Germinal center (tissue), 1 donor: ENCODE data around the gene HOXC4.

Experiments used
- DNase-seq: peaks from one replicate; pipeline ENCODE4 v3.0.0; 2012; ENCODE audit warnings: mixed read lengths, low spot score

Gene HOXC4

DNA sequence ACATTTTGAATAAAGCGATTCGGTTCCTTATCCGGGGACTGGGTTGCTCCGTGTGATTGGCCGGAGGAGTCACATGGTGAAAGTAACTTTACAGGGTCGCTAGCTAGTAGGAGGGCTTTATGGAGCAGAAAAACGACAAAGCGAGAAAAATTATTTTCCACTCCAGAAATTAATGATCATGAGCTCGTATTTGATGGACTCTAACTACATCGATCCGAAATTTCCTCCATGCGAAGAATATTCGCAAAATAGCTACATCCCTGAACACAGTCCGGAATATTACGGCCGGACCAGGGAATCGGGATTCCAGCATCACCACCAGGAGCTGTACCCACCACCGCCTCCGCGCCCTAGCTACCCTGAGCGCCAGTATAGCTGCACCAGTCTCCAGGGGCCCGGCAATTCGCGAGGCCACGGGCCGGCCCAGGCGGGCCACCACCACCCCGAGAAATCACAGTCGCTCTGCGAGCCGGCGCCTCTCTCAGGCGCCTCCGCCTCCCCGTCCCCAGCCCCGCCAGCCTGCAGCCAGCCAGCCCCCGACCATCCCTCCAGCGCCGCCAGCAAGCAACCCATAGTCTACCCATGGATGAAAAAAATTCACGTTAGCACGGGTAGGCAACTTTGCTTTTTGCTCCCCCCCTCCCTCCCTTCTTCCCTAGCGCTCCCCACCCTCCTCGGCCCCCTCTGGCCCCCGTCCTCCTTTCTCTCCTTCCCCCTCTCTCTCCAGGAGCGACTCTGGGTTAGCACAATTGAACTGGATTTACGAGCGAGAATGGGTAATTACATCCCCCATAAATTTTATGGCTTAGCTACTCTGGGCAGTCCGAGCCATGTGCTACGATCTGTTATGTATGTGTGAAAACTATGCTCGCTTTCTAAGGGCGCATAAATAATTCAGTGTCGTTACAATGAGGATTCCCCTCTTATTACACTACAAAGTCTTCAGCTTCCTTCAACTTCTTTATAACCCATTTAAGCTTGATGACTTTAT is at the start of gene HOXC4:
HOXC4 (plus strand) TSS at position 85 of the 991 bp plus-strand sequence; CDS start at position 173, 88 bp downstream.
- DNase-seq = peak; percentile 81

DNA sequence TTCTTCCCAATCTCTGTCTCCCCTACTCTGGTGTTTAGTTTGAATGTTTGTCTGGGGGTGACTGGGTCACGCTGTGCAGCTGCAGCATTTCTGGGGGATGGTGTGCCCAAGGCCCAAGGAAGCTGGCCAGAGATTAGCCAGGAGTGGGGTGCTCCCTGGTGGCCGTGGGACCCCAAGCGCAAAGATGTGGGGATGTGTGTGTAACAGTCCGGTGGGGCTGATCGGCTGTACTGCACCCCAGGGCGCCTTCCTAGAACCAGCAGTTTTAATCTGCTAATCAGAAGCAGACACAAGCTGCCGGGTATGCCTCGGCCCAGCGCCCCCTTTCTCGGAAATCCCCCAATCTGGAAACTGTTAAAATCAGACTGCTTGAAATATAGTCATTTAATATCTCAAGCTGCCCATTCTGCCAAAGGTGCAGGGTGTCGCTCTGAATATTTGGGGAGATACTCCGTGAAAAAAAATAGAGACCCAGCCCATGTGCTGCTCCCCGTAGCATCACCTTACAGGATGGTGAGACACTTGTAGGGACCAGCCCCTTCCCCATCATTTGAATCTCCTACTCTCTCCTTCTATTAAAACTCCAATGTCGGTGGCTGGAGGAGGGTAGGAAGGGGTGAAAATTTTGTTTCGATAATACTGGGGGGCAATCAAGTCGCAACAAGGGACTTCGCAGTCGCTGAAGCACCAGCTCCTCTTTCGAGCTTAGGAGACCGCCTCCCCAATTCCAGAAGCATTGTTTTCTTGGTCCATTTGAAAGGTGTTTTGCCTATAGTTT is 49.4 kb upstream of the HOXC4 start:
- DNase-seq = no peak

DNA sequence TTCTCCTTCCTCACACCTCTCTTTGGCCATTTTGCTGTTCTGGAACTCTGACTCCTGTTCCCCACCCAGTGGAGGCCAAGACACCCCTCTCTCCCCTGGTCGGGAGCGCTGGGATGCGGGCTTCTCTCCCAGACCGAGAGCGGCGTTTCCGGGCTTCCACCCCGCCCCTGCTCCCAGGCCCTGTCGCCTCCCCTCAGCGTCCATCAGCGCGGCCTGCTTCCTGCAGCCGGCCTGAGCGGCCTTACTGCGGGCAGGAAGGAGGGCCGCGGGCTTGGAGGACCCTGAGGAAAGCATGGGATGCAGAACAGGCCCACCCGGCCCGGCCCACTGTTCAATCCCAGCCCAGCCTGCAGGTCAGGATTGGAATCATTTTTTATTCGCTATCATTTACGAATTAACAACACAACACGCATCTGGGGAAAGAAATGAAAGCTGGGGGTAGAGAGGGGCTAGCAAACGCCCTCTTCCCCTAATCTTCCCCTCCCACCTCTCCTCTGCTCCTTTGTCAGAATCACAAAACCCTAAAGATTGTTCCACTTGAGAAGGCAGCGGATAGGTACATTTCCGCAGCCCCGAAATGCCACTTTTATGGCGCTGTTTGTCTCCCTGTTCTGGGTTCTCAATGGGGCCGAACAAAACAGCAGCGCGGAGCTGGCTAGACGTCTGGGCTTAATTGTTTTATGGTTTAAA is 48.6 kb upstream of the HOXC4 start:
- no peak for DNase-seq

DNA sequence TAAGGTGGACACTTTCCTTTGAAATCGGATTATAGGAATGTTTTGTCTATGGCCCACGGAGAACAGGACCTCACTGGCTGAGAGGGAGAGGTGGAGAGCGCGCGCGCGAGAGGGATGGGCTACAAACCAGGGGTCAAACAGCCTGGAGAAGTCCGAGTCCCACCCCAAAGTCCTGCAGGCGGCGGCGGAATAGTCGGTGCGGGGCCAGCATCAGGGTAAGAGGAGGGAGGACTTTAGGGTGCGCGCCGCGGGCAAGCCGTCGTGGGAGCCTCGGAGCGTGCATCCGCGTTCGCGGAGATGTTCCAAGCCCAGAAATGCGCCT is 48.1 kb upstream of the HOXC4 start:
- no peak for DNase-seq

DNA sequence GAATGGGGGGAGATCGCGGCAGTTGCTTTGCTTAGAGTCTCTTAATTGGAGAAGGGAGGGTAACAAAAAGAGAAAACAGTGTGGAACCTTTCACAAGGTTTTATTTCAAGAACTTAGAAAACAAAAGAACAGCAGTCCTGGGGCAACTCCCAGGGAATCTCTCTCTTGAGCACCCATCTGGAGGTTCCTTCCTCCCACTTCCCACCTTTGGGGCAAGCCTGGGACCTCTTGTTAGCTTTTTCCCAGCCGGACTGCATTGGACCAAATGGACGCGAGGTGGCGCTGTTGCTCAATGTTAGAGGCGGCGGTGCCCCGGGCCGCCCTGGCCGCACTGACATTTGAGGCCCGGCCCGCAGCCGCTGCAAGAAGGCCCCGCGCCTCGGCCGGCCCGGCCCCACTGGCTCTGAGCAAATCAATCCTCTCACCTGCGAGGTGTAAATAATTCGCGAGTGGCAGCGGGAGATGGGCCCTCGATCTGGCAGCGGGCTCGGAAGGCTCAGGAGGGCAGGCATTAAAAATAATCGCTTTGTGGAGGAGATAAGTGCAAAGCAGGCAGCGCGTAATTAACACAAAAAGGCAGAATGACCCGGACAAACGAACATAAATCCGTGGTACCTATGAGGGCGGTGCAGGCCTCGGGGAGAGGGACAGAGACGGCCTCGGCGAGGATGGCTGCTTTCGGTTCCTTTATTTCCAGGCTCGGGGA is 47.6 kb upstream of the HOXC4 start:
- peak; percentile 86 for DNase-seq

DNA sequence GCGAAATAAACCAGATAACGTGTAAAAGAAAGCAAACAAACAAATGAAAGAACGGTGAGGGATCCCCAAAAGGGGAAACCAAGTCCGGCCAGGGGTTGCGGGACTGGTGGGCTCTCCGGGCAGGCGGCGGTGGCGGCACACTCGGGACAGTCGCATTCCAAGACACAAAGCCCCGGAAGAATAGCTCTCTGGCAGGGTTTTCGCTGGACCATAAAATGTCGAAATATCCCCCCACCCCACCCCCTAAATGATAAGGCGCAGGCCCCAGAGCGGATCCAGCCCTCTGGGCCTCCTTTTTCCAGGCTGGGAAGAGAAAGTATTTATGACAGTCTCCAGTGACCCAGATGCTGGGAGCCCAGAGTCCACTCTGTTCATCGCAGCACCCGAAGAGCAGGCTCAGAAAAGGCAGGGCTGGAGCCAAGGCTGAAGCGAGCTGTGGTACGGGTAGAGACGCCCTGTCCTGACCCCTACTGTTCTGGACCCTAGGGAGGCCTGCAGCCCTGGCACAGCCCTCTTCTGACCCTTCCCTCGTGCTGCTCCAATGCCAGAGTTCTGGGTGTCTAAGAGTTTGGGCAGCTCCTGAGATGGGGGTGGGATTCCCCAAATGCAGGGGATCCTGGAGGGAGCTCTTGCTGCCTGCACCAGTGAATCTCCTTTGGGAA is 46.9 kb upstream of the HOXC4 start:
- DNase-seq = no peak

DNA sequence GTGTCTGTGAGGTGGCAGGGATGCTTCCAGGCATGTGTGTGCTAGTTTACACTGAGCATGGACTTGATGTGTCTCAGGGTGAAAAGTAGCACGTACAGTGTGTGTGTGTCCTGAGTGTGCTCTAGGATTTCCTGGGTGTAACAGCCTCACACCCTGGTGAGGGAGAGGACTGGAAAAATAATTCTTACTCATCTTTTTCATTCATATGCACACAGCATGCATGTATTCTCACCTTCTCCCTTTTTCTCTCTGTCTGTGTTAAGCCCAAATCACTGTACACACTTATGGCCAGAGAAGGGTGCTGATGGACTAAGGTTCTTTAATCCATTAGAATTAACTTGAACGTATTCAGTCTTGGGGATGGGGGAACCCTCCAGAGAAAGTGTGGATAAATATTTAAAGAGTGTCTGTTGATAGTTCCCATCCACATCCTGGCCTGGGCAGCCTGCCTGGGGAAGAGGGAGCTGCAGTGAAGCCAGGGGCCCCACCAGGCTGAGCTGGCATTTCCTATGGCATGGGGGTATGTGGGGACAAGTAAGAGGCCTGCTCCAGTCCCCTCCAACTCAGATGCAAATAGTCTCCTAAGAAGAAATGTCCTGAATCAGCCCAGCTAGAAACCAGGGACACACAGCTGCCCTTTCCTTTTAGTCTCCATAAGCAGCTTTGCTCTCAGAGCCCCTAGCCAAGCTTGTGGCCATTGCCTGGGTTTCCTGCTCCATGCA is 45.9 kb upstream of the HOXC4 start:
- DNase-seq = no peak

DNA sequence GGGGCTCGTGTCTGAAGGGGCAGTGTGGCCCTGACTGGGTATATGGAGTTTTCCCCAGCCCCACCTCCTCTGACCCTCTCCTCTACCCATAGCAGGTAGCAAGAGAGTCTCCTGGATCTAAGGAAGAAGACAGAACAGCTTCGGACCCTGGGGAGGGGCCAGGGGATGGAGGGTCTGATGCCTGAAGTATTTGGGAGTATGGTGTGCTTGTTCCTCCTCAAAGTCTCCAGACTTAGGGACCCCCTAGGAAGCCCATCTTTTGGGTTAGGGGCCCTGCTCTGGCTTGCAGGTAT is 45.4 kb upstream of the HOXC4 start:
- DNase-seq = no peak

DNA sequence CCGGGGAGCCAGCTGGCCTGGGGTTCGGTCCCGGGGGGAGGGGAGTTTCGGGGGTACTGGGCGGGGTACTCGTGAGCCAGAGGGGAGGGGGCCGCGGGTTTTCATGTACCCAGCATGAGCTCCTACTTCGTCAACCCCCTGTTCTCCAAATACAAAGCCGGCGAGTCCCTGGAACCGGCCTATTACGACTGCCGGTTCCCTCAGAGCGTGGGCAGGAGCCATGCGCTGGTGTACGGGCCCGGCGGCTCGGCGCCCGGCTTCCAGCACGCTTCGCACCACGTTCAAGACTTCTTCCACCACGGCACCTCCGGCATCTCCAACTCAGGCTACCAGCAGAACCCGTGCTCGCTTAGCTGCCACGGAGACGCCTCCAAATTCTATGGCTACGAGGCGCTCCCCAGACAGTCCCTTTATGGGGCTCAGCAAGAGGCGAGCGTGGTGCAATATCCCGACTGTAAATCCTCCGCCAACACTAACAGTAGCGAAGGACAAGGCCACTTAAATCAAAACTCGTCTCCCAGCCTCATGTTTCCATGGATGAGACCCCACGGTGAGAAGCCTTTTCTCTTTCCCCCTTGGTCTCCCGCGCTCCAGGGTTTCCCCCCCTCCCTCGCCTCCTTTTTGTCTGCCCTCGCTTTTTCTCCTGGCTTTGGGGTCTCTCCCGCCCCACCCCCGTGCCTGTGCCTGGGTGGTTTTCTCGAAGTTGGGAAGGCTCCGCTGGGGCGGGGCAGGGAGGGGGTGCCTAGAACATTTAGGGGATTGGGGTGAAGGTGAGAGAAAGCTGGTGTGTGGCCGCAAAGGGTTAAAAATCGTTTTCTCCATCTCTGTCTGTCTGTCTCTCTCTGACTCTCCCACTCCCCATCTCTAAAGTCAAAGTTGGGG is 44.2 kb upstream of the HOXC4 start:
- no peak for DNase-seq

DNA sequence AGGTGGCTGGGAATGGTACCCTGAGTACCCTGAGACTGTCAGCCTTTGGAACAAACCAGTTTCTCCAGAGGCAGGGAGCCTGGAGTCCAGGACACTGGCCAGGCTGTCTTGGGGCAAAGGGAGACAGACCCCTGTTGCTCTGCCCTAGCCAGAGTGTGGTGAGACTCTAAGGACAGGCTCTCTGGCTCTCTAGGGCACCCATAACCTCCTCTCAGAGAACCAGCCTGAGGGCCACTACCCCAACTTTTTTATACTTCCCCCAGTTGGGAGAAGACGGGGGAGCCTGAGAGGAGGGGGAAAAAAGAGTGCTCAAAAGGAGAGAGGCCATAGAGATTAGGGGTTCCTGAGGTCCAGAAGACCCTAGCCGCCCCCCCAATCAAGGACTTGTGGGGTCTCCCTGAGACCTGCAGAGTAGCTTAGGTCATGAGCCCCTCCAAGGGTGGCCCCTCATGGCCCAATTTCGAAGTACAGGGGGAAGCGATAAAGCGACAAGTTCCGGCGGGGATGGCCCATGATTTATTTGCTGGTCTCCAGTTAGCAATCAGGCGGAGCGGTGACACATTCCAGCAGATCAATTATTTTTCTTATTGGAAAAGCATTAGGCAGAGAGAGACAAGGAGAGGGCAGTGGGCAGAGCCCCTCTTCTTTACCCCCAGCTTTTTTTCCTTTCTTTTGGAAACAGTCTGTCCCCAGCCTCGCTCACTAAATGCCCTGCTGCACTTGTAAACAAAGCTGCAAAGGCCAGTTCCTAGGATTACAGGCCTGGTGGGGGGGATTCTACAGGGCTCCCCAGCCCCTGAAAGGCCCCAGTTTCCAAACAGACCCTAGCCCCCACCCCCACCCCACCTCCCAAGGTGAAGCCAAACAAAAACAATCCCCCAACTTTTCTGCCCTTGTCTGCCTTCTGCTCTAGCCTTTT is 43.3 kb upstream of the HOXC4 start:
- DNase-seq = no peak

DNA sequence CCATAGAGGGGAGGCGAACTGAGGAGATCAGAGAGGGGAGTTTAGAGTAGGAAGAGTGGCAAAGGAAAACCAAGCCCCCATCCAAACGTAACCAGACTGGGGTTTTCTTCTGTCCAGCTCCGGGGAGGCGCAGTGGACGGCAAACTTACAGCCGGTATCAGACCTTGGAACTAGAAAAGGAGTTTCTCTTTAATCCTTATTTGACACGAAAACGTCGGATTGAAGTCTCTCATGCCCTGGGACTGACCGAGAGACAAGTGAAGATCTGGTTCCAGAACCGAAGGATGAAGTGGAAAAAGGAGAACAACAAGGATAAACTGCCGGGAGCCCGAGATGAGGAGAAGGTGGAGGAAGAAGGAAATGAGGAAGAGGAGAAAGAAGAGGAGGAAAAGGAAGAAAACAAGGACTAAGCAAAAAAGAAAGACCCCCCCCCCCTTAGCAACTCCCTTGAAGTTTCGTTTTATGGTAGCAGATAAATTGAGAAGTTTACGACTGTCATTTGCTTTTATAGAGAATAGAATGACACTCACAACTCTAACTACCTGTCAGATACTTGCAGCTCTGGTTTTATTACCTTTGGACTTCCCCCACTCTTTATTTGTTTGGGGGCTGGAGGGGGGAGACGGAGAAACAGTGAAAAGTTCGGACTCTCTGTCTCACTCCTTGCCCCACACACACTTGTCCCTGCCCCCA is 42.5 kb upstream of the HOXC4 start:
- no peak for DNase-seq

DNA sequence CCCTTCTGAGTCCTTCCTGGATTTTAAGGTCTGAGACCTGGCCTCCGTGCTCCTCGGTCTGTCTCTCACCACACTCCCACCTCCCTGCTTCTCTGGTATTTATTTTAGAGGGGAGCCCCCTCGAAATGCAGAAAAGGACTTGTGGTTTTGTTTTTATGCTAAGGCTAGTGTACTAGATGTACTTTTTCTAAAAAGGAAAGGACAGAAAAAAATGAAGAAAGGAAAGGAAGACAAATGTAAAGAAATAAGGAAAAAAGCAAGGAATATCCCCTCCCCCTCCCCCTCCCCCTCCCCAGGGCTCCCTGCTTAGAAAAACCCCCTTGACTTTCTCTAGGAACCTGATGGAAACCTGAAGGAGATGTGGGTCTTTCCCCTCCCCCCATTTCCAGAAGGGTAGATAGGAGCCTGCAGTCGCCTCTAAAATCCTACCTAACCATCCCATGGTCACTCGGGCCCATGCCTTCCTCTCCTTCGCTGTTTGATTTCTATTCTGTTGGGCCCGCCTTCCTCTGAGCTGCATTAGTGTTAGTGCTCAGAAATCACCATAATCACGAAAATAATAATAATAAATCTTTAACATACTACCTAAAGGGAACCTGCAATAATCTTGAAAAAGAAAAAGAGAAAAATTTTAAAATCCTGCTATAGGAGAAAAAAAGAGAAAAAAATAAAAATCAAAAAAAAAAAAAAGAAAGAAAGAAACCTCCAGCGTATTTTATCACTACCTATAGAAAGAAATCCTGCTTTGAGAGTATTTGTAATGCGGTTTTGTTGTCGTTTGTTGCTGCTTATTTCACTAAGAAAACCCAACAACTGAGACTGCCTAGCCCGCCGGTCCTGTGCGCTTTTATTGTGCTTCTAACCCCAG is 41.7 kb upstream of the HOXC4 start:
- no peak for DNase-seq

DNA sequence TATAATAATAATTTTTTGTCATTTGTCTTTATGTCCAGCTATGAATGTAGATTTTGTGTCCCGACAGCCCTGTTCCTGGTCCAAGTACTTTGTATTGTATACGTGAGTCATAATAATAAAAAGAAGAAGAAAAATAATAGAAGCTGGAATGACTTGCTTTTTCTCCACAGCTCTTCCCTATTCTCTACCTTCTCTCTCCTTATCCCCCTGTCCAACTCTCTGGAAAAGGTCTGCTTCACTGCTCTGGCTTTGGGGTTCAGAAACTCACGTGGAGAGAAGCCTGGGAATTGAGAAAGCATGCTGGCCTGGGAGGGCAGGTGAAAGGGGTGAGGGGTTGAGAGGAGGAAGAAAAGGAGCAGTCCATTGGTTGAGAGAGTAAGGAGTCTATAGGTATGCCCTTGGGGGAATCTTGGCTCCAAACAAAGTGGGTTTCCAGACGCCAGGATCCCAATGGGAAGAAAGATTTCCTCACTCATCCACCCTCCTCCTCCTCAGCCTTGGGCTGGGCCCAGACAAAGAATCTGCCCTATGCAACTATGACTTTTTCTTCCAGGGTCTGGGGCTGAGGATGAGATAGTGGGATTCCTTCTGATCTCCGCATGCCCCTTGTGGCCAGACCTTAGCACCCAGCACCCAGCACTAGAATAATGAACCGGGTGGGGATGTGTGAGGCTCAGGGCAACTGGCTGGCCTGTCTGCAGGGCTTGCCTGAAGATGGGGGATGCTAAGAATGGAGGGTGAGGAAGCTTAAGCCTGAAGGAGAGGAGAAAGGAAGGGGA is 40.8 kb upstream of the HOXC4 start:
- DNase-seq = no peak

DNA sequence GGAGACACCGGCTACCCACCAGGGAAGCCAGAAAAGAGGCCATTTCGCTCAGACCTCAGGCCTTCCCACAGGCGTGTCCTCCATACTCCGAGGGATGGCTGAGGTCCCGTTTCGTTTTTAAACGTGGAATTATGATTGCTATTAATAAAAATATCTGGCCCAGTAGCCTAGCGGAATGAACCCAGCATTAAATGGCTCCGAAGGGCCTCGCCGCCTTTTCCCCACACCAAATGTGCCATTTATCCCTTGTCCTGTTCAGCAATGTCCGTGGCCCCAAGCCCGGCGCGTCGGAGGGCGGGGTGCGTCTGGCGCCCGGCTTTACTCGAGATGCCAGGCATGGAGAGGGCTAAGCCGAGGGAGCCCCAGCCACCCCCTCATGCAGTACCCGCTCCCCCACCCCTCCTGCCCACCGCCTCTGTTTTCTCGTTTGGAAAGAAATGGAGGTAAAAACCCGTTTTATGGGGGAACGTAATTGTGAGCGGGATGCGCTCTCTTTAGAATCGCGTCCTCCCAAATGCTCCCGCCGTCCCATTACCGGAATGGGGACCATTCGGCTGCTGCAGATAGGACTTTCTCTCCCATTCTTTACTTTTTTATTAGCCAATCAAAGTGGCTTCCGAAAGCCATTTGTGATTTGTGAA is 39.1 kb upstream of the HOXC4 start:
- no peak for DNase-seq

DNA sequence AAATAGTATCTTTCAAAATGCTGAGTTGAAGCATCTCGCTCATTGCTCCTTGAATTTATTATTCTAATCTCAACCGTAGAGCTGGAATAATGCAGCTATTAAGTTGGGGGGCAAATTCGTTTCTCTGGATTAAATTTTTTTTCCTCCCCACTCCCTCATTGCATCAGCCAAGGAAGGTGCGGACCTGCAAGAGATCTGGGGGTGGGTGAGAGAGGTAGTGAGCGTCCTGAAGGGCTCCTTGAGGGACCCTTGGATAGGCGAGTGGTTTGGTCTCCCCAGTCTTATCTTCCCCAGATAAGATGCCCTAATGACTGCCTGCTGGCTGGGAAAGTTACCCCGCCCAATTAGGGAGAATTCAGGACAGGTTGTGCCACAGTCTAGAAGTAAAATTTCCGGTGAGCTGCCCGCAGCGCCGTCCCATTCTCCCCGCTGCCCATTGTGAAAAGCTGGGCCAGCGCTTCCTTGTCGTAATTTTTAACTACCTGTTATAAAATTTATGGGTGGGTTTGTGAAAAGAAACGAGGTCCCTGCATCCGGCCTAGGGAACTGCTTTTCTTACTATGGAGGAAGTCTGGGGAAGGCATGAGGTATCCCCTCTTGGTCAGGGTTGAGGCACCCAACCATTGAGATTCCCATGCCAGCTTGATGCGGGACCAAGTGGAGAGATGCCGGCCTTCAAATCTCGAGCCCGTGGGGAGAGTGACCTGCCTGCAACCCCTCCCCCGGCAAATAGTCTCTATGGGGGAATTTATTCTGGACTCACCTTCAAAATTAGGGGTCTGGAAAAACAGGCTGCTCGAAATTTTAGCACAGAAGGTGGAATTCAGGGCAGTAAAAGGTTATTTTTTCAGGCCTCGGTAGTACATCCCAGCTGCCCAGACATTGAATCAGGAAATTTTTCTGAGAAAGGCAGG is 38.4 kb upstream of the HOXC4 start:
- no peak for DNase-seq
